Measurements from ENCODE around the gene ACAT2. TPM values are rescaled to one million over a fixed set of nuclear protein-coding genes. Genes with fewer than 3 reads are reported as not detected.
A peak's percentile ranks its signal among the peaks of the same experiment; 100 is the strongest.

Gene ACAT2
- total RNA-seq, 2 donors from 2014 or later: 10.2 to 22.6 TPM

GRCh38 chr6:159756508-159756907 lies 5.3 kb upstream of the ACAT2 start:
- Histone ChIP-seq H3K36me3 (no peaks in the 10 kb centered on the region), H3K4me1 (replicated peaks) (peaks cover 8% of the 10 kb centered on the region), H3K4me3 (no peak overlapping the region), H3K27ac (no peak overlapping the region), H3K27me3 (replicated peaks; ENCODE audit: insufficient read depth) (no peaks in the 10 kb centered on the region), H3K9me3 (no peaks in the 10 kb centered on the region)
- DNase-seq (ENCODE audit: low spot score): no peak
- intact Hi-C loops (cut with DNase I): no loop called here
- 91% methylated on average over 4 of the region's 4 CpGs for WGBS
- TF ChIP-seq POLR2A (IDR thresholded peaks at IDR 0.05) (no peak), POLR2AphosphoS5 (IDR thresholded peaks at IDR 0.05) (no peak)
- TF ChIP-seq, protein P1, sequence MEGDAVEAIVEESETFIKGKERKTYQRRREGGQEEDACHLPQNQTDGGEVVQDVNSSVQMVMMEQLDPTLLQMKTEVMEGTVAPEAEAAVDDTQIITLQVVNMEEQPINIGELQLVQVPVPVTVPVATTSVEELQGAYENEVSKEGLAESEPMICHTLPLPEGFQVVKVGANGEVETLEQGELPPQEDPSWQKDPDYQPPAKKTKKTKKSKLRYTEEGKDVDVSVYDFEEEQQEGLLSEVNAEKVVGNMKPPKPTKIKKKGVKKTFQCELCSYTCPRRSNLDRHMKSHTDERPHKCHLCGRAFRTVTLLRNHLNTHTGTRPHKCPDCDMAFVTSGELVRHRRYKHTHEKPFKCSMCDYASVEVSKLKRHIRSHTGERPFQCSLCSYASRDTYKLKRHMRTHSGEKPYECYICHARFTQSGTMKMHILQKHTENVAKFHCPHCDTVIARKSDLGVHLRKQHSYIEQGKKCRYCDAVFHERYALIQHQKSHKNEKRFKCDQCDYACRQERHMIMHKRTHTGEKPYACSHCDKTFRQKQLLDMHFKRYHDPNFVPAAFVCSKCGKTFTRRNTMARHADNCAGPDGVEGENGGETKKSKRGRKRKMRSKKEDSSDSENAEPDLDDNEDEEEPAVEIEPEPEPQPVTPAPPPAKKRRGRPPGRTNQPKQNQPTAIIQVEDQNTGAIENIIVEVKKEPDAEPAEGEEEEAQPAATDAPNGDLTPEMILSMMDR (IDR thresholded peaks at IDR 0.05): no peak

DNA sequence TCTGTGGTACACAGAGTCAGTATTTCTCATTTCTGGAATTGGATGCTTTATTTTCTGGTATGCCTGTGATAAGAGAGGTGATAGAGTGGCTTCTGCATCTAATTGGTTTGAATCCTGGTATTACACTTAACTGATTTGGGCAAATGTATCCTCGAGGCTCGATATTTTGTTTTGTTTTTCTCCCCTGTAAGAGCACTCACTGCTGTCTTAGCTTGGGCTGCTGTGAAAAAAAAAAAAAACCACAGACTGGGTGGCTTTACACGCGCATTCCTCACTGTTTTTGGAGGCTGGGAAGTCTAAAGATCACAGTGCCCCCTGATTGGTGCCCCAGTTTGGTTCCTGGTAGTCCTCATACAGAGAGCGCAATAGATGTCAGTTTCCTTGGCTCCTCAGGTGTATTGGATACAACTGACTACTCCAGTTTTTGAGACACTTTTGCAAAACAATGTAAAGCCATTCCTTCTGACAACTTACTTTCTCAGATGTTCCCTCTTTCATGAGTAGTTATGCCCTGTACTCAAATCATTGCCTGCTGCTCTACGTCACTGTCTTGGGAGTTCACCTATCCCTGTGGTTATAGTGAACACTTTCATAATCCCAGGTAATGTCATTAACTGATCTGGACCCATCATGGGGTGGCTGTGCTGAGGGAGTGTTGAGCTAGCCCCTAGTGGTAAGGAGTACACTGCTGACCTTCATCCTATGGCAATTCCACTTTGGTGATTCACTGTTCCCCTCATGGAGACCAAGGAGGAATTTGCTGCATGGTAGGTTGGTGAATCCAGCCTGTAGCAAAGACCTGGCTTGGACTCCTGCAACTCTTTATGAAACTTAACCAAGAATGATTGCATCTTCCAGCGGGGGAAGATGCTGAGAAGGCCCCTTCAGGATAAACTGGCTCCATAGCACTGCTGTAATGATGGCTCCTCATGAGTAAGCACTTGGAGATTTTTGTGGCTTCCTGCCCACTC lies 3.5 kb upstream of the ACAT2 start:
- no peaks in the 10 kb centered on the region for H3K27me3 ChIP-seq (replicated peaks; ENCODE audit: insufficient read depth)
- H3K9me3 ChIP-seq: no peaks in the 10 kb centered on the region
- intact Hi-C loops (cut with DNase I): no loop called here
- no peaks in the 10 kb centered on the region for H3K36me3 ChIP-seq
- H3K27ac ChIP-seq: no peak overlapping the region
- TF ChIP-seq, protein P1 (IDR thresholded peaks at IDR 0.05): no peak
- TF ChIP-seq POLR2A (IDR thresholded peaks at IDR 0.05) (no peak), POLR2AphosphoS5 (IDR thresholded peaks at IDR 0.05) (no peak)
- H3K4me3 ChIP-seq: no peak overlapping the region
- no peak for DNase-seq (ENCODE audit: low spot score)
- peaks cover 3% of the 10 kb centered on the region for H3K4me1 ChIP-seq (replicated peaks)
- 90% methylated on average over 7 of the region's 7 CpGs for WGBS

GRCh38 chr6:159759645-159760044 lies 2.2 kb upstream of the ACAT2 start:
- WGBS: 73% methylated on average over 2 of the region's 2 CpGs
- intact Hi-C loops (cut with DNase I): loop anchor here (2.0 kb wide), 1 partner anchor 67 kb away; the partner anchor contains the start of gene SOD2
- no peaks in the 10 kb centered on the region for H3K27me3 ChIP-seq (replicated peaks; ENCODE audit: insufficient read depth)
- H3K9me3 ChIP-seq: no peaks in the 10 kb centered on the region
- TF ChIP-seq, protein P1 (IDR thresholded peaks at IDR 0.05): no peak
- TF ChIP-seq POLR2A (IDR thresholded peaks at IDR 0.05) (no peak), POLR2AphosphoS5 (IDR thresholded peaks at IDR 0.05) (no peak)
- H3K27ac ChIP-seq: peak overlapping the region in 1 of 2 donors; percentile 99
- H3K36me3 ChIP-seq: no peaks in the 10 kb centered on the region
- no peak for DNase-seq (ENCODE audit: low spot score)
- H3K4me3 ChIP-seq: no peak overlapping the region
- peaks cover 3% of the 10 kb centered on the region for H3K4me1 ChIP-seq (replicated peaks)

DNA sequence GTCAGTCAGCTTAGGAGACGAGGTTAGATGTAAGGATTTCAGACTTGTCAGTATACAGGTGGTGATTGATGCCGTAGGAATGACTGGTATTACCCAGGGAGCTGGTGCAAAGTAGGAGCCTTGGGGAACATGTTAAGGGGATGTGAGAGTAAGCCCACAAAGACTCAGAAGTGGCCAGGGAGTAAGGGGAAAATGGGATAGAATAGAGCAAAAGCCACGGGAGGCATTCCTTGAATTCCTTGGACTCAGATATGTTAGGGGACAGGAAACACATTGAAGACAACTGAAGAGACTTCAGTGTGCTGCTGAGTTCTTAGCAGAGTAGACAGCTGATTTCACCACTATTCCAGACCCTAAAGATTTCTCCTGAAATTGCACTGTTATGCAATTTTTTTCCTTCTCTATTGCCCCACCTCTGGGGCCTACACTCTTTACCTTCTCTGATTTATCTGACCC lies 1.2 kb upstream of the ACAT2 start:
- H3K27ac ChIP-seq: peak overlapping the region in 1 of 2 donors; percentile 99

GRCh38 chr6:159761129-159761872 lies 544 bp upstream of the ACAT2 start:
- no peaks in the 10 kb centered on the region for H3K9me3 ChIP-seq
- intact Hi-C loops (cut with DNase I): loop anchor here (1.0 to 2.0 kb wide), 2 partner anchors 29 to 68 kb away; partner anchors contain the start of genes MRPL18 and SOD2
- H3K4me3 ChIP-seq: peak overlapping the region; percentile 66 to 88
- H3K4me1 ChIP-seq (replicated peaks): no peaks in the 10 kb centered on the region
- peak overlapping the region; percentile 98 to 99 for H3K27ac ChIP-seq
- H3K27me3 ChIP-seq (replicated peaks; ENCODE audit: insufficient read depth): no peaks in the 10 kb centered on the region
- no peak for TF ChIP-seq POLR2A (IDR thresholded peaks at IDR 0.05)
- TF ChIP-seq POLR2AphosphoS5 (IDR thresholded peaks at IDR 0.05): no peak
- TF ChIP-seq, protein P1 (IDR thresholded peaks at IDR 0.05): no peak
- peak; percentile 26 for DNase-seq (ENCODE audit: low spot score)
- WGBS: 4% methylated on average over 45 of the region's 45 CpGs
- no peaks in the 10 kb centered on the region for H3K36me3 ChIP-seq

More for the DNA sequence above, 1.2 kb upstream of the ACAT2 start:
- H3K27me3 ChIP-seq (replicated peaks; ENCODE audit: insufficient read depth): no peaks in the 10 kb centered on the region
- H3K4me3 ChIP-seq: no peak overlapping the region
- 59% methylated on average over 3 of the region's 3 CpGs for WGBS
- no peaks in the 10 kb centered on the region for H3K36me3 ChIP-seq
- H3K4me1 ChIP-seq (replicated peaks): no peaks in the 10 kb centered on the region
- DNase-seq (ENCODE audit: low spot score): no peak
- H3K9me3 ChIP-seq: no peaks in the 10 kb centered on the region
- TF ChIP-seq POLR2A (IDR thresholded peaks at IDR 0.05) (no peak), POLR2AphosphoS5 (IDR thresholded peaks at IDR 0.05) (no peak)
- intact Hi-C loops (cut with DNase I): loop anchor here (1.0 to 2.0 kb wide), 2 partner anchors 30 to 68 kb away; partner anchors contain the start of genes MRPL18 and SOD2
